HepG2 (cell line): ENCODE data around the gene SPTBN2. TPM values are rescaled to one million over a fixed set of nuclear protein-coding genes. Genes with fewer than 3 reads are reported as not detected.

Experiments
- HMG20B ChIP-seq: conservative IDR thresholded peaks from 2 replicates; pipeline ENCODE4 v1.6.1; 2016; ENCODE audit warnings: missing genetic modification reagents, missing compliant biosample characterization
- KDM1A ChIP-seq: IDR thresholded peaks from 2 replicates; pipeline ENCODE4 v1.6.1; 2016; ENCODE audit warnings: missing compliant biosample characterization
- NFE2 ChIP-seq: sonication (generic); formaldehyde crosslinking; IDR thresholded peaks from 2 replicates; pipeline ENCODE4 v1.4.0; 2020; ENCODE audit warnings: missing genetic modification reagents
- NR2F6 ChIP-seq, 2 experiments: IDR thresholded peaks; 2 replicates each; pipeline ENCODE4 v1.6.1; 2016; ENCODE audit warnings: antibody characterized with exemption in 1 of 2, mild to moderate bottlenecking in 1 of 2
- SETDB1 ChIP-seq: sonication (generic); formaldehyde crosslinking; IDR thresholded peaks from 2 replicates; pipeline ENCODE4 v1.5.1; 2020; ENCODE audit warnings: missing genetic modification reagents, mild to moderate bottlenecking, borderline replicate concordance
- SYNCRIP ChIP-seq: fragments of 200-400 bp; formaldehyde crosslinking; IDR thresholded peaks from 2 replicates; pipeline ENCODE4 v1.6.1; 2018; ENCODE audit warnings: mild to moderate bottlenecking, low read depth, low read length; ENCODE audit not compliant: insufficient read depth
- ZNF350 ChIP-seq: sonication (generic); formaldehyde crosslinking; IDR thresholded peaks from 2 replicates; pipeline ENCODE4 v1.4.0; 2020; ENCODE audit warnings: mild to moderate bottlenecking, low read depth, missing genetic modification reagents, borderline replicate concordance
- ZNF572 ChIP-seq: sonication (generic); formaldehyde crosslinking; IDR thresholded peaks from 2 replicates; pipeline ENCODE4 v1.5.1; 2020; ENCODE audit warnings: mild to moderate bottlenecking, missing genetic modification reagents
- ZNF772 ChIP-seq: sonication (generic); formaldehyde crosslinking; IDR thresholded peaks from 2 replicates; pipeline ENCODE4 v1.5.0; 2020; ENCODE audit warnings: mild to moderate bottlenecking, missing genetic modification reagents
- ZNF792 ChIP-seq: IDR thresholded peaks from 2 replicates; pipeline ENCODE4 v1.6.1; 2016
- polyA plus RNA-seq, 8 experiments: library from polyadenylated mRNA; depleted of rRNA in 3 of 8; stranded (reverse) in 7 of 8; unstranded in 1 of 8; fragments of >200 nt; fragmentation: Illumina TruSeq in 4 of 8; extraction: Trizol in 4 of 8; gene quantifications; 2 replicates each; pipeline versions ENCODE4 v1.2.1 to v1.2.3, GENCODE V29; 2011 to 2016; ENCODE audit warnings: low read depth in 4 of 8, missing spikeins in 1 of 8, mixed read lengths in 1 of 8; ENCODE audit not compliant: insufficient read depth in 1 of 8
- total RNA-seq, 5 experiments: library from RNA; depleted of rRNA; stranded (reverse); fragments of >200 nt; fragmentation: Illumina TruSeq; extraction: Trizol; gene quantifications; 2 replicates each; pipeline ENCODE4 v1.2.3, GENCODE V29; 2016; ENCODE audit warnings: low read depth in 1 of 5
- TF ChIP-seq, protein P1 (sequence below): sonication (generic); formaldehyde crosslinking; IDR thresholded peaks from 2 replicates; pipeline ENCODE4 v1.4.0; 2020; ENCODE audit warnings: missing genetic modification reagents
- TF ChIP-seq, protein P2 (sequence below): sonication (generic); formaldehyde crosslinking; IDR thresholded peaks from 2 replicates; pipeline ENCODE4 v1.4.0; 2020; ENCODE audit warnings: missing genetic modification reagents
- TF ChIP-seq, protein P3 (sequence below): fragments of 450-650 bp; IDR thresholded peaks from 2 replicates; pipeline ENCODE4 v1.6.1; 2017; ENCODE audit warnings: mild to moderate bottlenecking
- TF ChIP-seq, protein P4 (sequence below): sonication (generic); formaldehyde crosslinking; IDR thresholded peaks from 2 replicates; pipeline ENCODE4 v1.4.0; 2020; ENCODE audit warnings: low read depth, mild to moderate bottlenecking, missing genetic modification reagents

SPTBN2 gene
- total and polyA plus RNA-seq, 2 of the 13 experiments (the other 11 are each of a cell fraction or from before 2014, with no cell fraction given), result 0.65 to 4.0 TPM

DNA sequence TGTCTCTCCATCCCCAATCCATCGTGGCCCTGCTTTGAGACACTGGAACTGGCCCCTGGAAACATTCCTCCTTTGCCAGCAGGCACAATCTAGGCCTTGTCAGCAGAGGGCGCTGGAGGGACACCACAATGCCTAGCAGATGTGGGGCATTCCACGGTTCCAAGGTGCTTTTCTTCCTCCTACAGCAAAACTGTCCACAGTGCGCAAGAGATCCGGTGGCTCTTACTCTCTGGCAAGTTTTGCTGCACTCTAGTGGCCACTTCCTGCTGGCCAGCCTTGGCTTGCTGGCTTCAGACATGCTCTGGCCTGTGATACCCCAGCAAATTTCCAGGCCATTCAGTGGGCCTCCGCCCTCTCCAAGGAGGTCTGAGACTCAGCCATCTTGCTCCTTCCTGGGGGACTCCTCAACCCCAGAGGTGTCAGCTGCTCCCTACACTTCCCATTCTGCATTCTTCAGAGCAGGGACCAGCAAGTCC, 34.2 kb downstream of the SPTBN2 start (continued):
- TF ChIP-seq, protein P1, sequence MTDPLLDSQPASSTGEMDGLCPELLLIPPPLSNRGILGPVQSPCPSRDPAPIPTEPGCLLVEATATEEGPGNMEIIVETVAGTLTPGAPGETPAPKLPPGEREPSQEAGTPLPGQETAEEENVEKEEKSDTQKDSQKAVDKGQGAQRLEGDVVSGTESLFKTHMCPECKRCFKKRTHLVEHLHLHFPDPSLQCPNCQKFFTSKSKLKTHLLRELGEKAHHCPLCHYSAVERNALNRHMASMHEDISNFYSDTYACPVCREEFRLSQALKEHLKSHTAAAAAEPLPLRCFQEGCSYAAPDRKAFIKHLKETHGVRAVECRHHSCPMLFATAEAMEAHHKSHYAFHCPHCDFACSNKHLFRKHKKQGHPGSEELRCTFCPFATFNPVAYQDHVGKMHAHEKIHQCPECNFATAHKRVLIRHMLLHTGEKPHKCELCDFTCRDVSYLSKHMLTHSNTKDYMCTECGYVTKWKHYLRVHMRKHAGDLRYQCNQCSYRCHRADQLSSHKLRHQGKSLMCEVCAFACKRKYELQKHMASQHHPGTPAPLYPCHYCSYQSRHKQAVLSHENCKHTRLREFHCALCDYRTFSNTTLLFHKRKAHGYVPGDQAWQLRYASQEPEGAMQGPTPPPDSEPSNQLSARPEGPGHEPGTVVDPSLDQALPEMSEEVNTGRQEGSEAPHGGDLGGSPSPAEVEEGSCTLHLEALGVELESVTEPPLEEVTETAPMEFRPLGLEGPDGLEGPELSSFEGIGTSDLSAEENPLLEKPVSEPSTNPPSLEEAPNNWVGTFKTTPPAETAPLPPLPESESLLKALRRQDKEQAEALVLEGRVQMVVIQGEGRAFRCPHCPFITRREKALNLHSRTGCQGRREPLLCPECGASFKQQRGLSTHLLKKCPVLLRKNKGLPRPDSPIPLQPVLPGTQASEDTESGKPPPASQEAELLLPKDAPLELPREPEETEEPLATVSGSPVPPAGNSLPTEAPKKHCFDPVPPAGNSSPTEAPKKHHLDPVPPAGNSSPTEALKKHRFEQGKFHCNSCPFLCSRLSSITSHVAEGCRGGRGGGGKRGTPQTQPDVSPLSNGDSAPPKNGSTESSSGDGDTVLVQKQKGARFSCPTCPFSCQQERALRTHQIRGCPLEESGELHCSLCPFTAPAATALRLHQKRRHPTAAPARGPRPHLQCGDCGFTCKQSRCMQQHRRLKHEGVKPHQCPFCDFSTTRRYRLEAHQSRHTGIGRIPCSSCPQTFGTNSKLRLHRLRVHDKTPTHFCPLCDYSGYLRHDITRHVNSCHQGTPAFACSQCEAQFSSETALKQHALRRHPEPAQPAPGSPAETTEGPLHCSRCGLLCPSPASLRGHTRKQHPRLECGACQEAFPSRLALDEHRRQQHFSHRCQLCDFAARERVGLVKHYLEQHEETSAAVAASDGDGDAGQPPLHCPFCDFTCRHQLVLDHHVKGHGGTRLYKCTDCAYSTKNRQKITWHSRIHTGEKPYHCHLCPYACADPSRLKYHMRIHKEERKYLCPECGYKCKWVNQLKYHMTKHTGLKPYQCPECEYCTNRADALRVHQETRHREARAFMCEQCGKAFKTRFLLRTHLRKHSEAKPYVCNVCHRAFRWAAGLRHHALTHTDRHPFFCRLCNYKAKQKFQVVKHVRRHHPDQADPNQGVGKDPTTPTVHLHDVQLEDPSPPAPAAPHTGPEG, result no peak
- TF ChIP-seq HMG20B (CRISPR knock-in tag) (no peak), ZNF792 (CRISPR knock-in tag) (peak; percentile 47; the same call in 1 of the 2 replicates), NR2F6 (IDR thresholded peaks at IDR 0.05) (peak; percentile 68), NR2F6 (CRISPR knock-in tag; IDR thresholded peaks at IDR 0.05) (peak; percentile 87), SYNCRIP (no peak), ZNF572 (CRISPR knock-in tag) (0 out of 2 replicates have a peak, but pooled peaks have one; percentile 42), ZNF772 (CRISPR knock-in tag) (no peak), ZNF350 (CRISPR knock-in tag) (peak; percentile 54; the same call in 1 of the 2 replicates), KDM1A (CRISPR knock-in tag) (no peak), SETDB1 (CRISPR knock-in tag) (no peak), NFE2 (CRISPR knock-in tag) (no peak)
- TF ChIP-seq, protein P2, sequence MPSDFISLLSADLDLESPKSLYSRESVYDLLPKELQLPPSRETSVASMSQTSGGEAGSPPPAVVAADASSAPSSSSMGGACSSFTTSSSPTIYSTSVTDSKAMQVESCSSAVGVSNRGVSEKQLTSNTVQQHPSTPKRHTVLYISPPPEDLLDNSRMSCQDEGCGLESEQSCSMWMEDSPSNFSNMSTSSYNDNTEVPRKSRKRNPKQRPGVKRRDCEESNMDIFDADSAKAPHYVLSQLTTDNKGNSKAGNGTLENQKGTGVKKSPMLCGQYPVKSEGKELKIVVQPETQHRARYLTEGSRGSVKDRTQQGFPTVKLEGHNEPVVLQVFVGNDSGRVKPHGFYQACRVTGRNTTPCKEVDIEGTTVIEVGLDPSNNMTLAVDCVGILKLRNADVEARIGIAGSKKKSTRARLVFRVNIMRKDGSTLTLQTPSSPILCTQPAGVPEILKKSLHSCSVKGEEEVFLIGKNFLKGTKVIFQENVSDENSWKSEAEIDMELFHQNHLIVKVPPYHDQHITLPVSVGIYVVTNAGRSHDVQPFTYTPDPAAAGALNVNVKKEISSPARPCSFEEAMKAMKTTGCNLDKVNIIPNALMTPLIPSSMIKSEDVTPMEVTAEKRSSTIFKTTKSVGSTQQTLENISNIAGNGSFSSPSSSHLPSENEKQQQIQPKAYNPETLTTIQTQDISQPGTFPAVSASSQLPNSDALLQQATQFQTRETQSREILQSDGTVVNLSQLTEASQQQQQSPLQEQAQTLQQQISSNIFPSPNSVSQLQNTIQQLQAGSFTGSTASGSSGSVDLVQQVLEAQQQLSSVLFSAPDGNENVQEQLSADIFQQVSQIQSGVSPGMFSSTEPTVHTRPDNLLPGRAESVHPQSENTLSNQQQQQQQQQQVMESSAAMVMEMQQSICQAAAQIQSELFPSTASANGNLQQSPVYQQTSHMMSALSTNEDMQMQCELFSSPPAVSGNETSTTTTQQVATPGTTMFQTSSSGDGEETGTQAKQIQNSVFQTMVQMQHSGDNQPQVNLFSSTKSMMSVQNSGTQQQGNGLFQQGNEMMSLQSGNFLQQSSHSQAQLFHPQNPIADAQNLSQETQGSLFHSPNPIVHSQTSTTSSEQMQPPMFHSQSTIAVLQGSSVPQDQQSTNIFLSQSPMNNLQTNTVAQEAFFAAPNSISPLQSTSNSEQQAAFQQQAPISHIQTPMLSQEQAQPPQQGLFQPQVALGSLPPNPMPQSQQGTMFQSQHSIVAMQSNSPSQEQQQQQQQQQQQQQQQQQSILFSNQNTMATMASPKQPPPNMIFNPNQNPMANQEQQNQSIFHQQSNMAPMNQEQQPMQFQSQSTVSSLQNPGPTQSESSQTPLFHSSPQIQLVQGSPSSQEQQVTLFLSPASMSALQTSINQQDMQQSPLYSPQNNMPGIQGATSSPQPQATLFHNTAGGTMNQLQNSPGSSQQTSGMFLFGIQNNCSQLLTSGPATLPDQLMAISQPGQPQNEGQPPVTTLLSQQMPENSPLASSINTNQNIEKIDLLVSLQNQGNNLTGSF (CRISPR knock-in tag), result no peak
- TF ChIP-seq, protein P3, sequence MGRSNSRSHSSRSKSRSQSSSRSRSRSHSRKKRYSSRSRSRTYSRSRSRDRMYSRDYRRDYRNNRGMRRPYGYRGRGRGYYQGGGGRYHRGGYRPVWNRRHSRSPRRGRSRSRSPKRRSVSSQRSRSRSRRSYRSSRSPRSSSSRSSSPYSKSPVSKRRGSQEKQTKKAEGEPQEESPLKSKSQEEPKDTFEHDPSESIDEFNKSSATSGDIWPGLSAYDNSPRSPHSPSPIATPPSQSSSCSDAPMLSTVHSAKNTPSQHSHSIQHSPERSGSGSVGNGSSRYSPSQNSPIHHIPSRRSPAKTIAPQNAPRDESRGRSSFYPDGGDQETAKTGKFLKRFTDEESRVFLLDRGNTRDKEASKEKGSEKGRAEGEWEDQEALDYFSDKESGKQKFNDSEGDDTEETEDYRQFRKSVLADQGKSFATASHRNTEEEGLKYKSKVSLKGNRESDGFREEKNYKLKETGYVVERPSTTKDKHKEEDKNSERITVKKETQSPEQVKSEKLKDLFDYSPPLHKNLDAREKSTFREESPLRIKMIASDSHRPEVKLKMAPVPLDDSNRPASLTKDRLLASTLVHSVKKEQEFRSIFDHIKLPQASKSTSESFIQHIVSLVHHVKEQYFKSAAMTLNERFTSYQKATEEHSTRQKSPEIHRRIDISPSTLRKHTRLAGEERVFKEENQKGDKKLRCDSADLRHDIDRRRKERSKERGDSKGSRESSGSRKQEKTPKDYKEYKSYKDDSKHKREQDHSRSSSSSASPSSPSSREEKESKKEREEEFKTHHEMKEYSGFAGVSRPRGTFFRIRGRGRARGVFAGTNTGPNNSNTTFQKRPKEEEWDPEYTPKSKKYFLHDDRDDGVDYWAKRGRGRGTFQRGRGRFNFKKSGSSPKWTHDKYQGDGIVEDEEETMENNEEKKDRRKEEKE, result no peak
- TF ChIP-seq, protein P4, sequence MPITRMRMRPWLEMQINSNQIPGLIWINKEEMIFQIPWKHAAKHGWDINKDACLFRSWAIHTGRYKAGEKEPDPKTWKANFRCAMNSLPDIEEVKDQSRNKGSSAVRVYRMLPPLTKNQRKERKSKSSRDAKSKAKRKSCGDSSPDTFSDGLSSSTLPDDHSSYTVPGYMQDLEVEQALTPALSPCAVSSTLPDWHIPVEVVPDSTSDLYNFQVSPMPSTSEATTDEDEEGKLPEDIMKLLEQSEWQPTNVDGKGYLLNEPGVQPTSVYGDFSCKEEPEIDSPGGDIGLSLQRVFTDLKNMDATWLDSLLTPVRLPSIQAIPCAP, result no peak
